G401.6 (cell line): ENCODE data around the gene RAB3IL1.

ENCODE experiments used
- FAIRE-seq: peaks from 2 replicates; lab custom pipeline; 2012; peaks lifted over from hg19 to GRCh38; lab: Jason Lieb, UNC

The RAB3IL1 gene

GRCh38 chr11:61952882-61953281 is 35.5 kb upstream of the RAB3IL1 start:
- FAIRE-seq = no peak

- FAIRE-seq = no peak
Measured at GRCh38 chr11:61951484-61952135, 34.2 kb upstream of the RAB3IL1 start.

- FAIRE-seq = no peak
Measured at GRCh38 chr11:61950035-61950547, 32.7 kb upstream of the RAB3IL1 start, which contains the start of gene BEST1. Gene BEST1, plus strand, starts transcription at chr11:61950351. Its CDS starts 1,456 bp downstream, at chr11:61951807.

GRCh38 chr11:61949169-61950034 is 32.0 kb upstream of the RAB3IL1 start:
- no peak for FAIRE-seq

GRCh38 chr11:61948505-61948904 is 31.1 kb upstream of the RAB3IL1 start:
- FAIRE-seq = no peak

GRCh38 chr11:61947486-61948210 is 30.3 kb upstream of the RAB3IL1 start:
- FAIRE-seq = peak; percentile 42

- FAIRE-seq = no peak
Measured at GRCh38 chr11:61946894-61947293, 29.5 kb upstream of the RAB3IL1 start.

- no peak for FAIRE-seq
Measured at GRCh38 chr11:61945191-61945590, 27.8 kb upstream of the RAB3IL1 start.

GRCh38 chr11:61940466-61940865 is 23.1 kb upstream of the RAB3IL1 start:
- FAIRE-seq = no peak

- FAIRE-seq = peak; percentile 47
Measured at GRCh38 chr11:61935861-61936260, 18.5 kb upstream of the RAB3IL1 start.

GRCh38 chr11:61930933-61931332 is 13.6 kb upstream of the RAB3IL1 start:
- no peak for FAIRE-seq

- no peak for FAIRE-seq
Measured at GRCh38 chr11:61928606-61929005, 11.2 kb upstream of the RAB3IL1 start.

GRCh38 chr11:61927501-61927900 is 10.1 kb upstream of the RAB3IL1 start:
- FAIRE-seq = no peak

GRCh38 chr11:61926235-61926634 is 8.9 kb upstream of the RAB3IL1 start:
- FAIRE-seq = no peak

GRCh38 chr11:61925736-61926135 is 8.4 kb upstream of the RAB3IL1 start:
- no peak for FAIRE-seq

GRCh38 chr11:61924064-61924455 is 6.7 kb upstream of the RAB3IL1 start:
- no peak for FAIRE-seq

- FAIRE-seq = no peak
Measured at GRCh38 chr11:61923166-61924063, 6.0 kb upstream of the RAB3IL1 start.

GRCh38 chr11:61922539-61922938 is 5.2 kb upstream of the RAB3IL1 start:
- FAIRE-seq = no peak

- no peak for FAIRE-seq
Measured at GRCh38 chr11:61921446-61921845, 4.1 kb upstream of the RAB3IL1 start.

- FAIRE-seq = no peak
Measured at GRCh38 chr11:61919705-61920631, 2.6 kb upstream of the RAB3IL1 start.
